IMR-90 (cell line): ENCODE results near the gene FCER1A. TPM values are rescaled to one million over a fixed set of nuclear protein-coding genes. Genes with fewer than 3 reads are reported as not detected.

Experiments used
- ATAC-seq: fragments of 200-7000 bp; cut with Tn5 transposase; 2 replicates; pipeline ENCODE4 v1.9.1; 2020; ENCODE audit warnings: low read depth, mild to moderate bottlenecking, moderate library complexity
- BruUV-seq: library from RNA; stranded (reverse); fragments of 400-500 nt; replicated peaks from 2 replicates; lab custom pipeline; 2021; lab: Mats Ljungman, UMichigan
- CTCF ChIA-PET: fragments of 300-600 bp; formaldehyde crosslinking; extraction: SDS; loops from one replicate; lab custom pipeline; 2021; ENCODE audit warnings: antibody characterized with exemption; lab: Yijun Ruan, JAX
- POLR2A ChIA-PET: fragments of 300-600 bp; sonication (Branson Sonifier 250); formaldehyde crosslinking; loops from one replicate; lab custom pipeline; 2022; ENCODE audit warnings: antibody characterized with exemption; ENCODE audit not compliant: unreplicated experiment; lab: Charles Lee
- DNase-seq: peaks from one replicate; pipeline ENCODE4 v3.0.0; 2013
- H2AFZ ChIP-seq: replicated peaks from 2 replicates; pipeline ENCODE3; 2013; ENCODE audit warnings: low read length, mild to moderate bottlenecking; ENCODE audit not compliant: poor library complexity
- H2AK5ac ChIP-seq: 2 replicates; pipeline ENCODE4 v1.6.1; 2013; ENCODE audit warnings: low read depth, low read length, inconsistent platforms
- H2AK9ac ChIP-seq: replicated peaks from 2 replicates; pipeline ENCODE3; 2013; ENCODE audit warnings: mild to moderate bottlenecking, low read depth, low read length, moderate library complexity; ENCODE audit not compliant: poor library complexity
- H2BK120ac ChIP-seq: 2 replicates; pipeline ENCODE4 v1.6.1; 2013; ENCODE audit warnings: low read depth, low read length, inconsistent platforms
- H2BK15ac ChIP-seq: 3 replicates; pipeline ENCODE4 v1.6.1; 2013; ENCODE audit warnings: low read depth, low read length, inconsistent platforms
- H2BK20ac ChIP-seq: 2 replicates; pipeline ENCODE4 v1.6.1; 2013; ENCODE audit warnings: low read depth, mild to moderate bottlenecking, inconsistent platforms, low read length, moderate library complexity
- H2BK5ac ChIP-seq: 2 replicates; pipeline ENCODE4 v1.6.1; 2013; ENCODE audit warnings: mild to moderate bottlenecking, low read depth, low read length, inconsistent platforms; ENCODE audit not compliant: poor library complexity, severe bottlenecking
- H3K14ac ChIP-seq: replicated peaks from 2 replicates; pipeline ENCODE4 v1.6.1; 2013; ENCODE audit warnings: low read depth, low read length, inconsistent platforms
- H3K18ac ChIP-seq: 2 replicates; pipeline ENCODE4 v1.6.1; 2013; ENCODE audit warnings: low read depth, low read length, control low read depth
- H3K23ac ChIP-seq: 2 replicates; pipeline ENCODE4 v1.6.1; 2013; ENCODE audit warnings: low read depth, low read length, inconsistent platforms
- H3K27ac ChIP-seq: 2 replicates; pipeline ENCODE4 v1.5.1; 2013; ENCODE audit warnings: mild to moderate bottlenecking, control low read depth, low read length; ENCODE audit not compliant: insufficient read depth
- H3K27me3 ChIP-seq: 2 replicates; pipeline ENCODE4 v1.6.1; 2013; ENCODE audit warnings: low read length; ENCODE audit not compliant: control insufficient read depth, insufficient read depth
- H3K36me3 ChIP-seq: 2 replicates; pipeline ENCODE4 v1.6.1; 2013; ENCODE audit warnings: low read length, mixed read lengths; ENCODE audit not compliant: control insufficient read depth, insufficient read depth
- H3K4ac ChIP-seq: 2 replicates; pipeline ENCODE4 v1.6.1; 2013; ENCODE audit warnings: low read depth, low read length, inconsistent platforms
- H3K4me1 ChIP-seq: 2 replicates; pipeline ENCODE4 v1.6.1; 2013; ENCODE audit warnings: low read length, mixed read lengths; ENCODE audit not compliant: control insufficient read depth, insufficient read depth
- H3K4me2 ChIP-seq: 2 replicates; pipeline ENCODE4 v1.6.1; 2013; ENCODE audit warnings: low read depth, mild to moderate bottlenecking, control low read depth, low read length, moderate library complexity
- H3K4me3 ChIP-seq: 2 replicates; pipeline ENCODE4 v1.5.1; 2013; ENCODE audit warnings: low read depth, mild to moderate bottlenecking, control low read depth, low read length, moderate library complexity; ENCODE audit not compliant: insufficient read depth
- H3K56ac ChIP-seq: 2 replicates; pipeline ENCODE4 v1.6.1; 2013; ENCODE audit warnings: low read length, inconsistent platforms; ENCODE audit not compliant: insufficient read depth; ENCODE audit errors: extremely low read depth
- H3K79me1 ChIP-seq, 2 experiments: 2 replicates each; pipeline ENCODE4 v1.6.1; 2013; ENCODE audit warnings: low read length in 2 of 2, inconsistent platforms in 1 of 2, low read depth in 1 of 2
- H3K9ac ChIP-seq: 2 replicates; pipeline ENCODE4 v1.6.1; 2013; ENCODE audit warnings: low read depth, low read length, control low read depth
- H3K9me1 ChIP-seq: 2 replicates; pipeline ENCODE4 v1.6.1; 2013; ENCODE audit warnings: low read length, inconsistent platforms; ENCODE audit not compliant: insufficient read depth
- H3K9me3 ChIP-seq: 2 replicates; pipeline ENCODE4 v1.6.1; 2013; ENCODE audit warnings: low read length; ENCODE audit not compliant: control insufficient read depth, insufficient read depth
- H4K20me1 ChIP-seq: 2 replicates; pipeline ENCODE4 v1.6.1; 2013; ENCODE audit warnings: low read length, inconsistent platforms; ENCODE audit not compliant: insufficient read depth
- H4K5ac ChIP-seq: 2 replicates; pipeline ENCODE4 v1.6.1; 2013; ENCODE audit warnings: mild to moderate bottlenecking, low read depth, low read length, control low read depth
- H4K8ac ChIP-seq, 2 experiments: 2 replicates each; pipeline ENCODE4 v1.6.1; 2013; ENCODE audit warnings: low read depth in 2 of 2, low read length in 2 of 2, control low read depth in 1 of 2, inconsistent platforms in 1 of 2
- H4K91ac ChIP-seq: 2 replicates; pipeline ENCODE4 v1.6.1; 2013; ENCODE audit warnings: low read depth, low read length, inconsistent platforms; ENCODE audit not compliant: insufficient read depth
- CEBPB ChIP-seq: IDR thresholded peaks from 2 replicates; pipeline ENCODE4 v1.6.1; 2012; ENCODE audit warnings: low read depth, low read length, improper control_type of control experiment
- CHD1 ChIP-seq: IDR thresholded peaks from 2 replicates; pipeline ENCODE4 v1.6.1; 2012; ENCODE audit warnings: low read depth, low read length, improper control_type of control experiment
- FOS ChIP-seq: fragments of 150-350 bp; IDR thresholded peaks from 2 replicates; pipeline ENCODE4 v1.6.1; 2016; ENCODE audit warnings: low read depth, low read length
- MAFK ChIP-seq: IDR thresholded peaks from 2 replicates; pipeline ENCODE4 v1.6.1; 2012; ENCODE audit warnings: low read depth, low read length, improper control_type of control experiment
- MAZ ChIP-seq: IDR thresholded peaks from 2 replicates; pipeline ENCODE4 v1.6.1; 2012; ENCODE audit warnings: low read depth, mild to moderate bottlenecking, low read length, improper control_type of control experiment, moderate library complexity, borderline replicate concordance
- NFE2L2 ChIP-seq: fragments of 150-350 bp; IDR thresholded peaks from 2 replicates; pipeline ENCODE4 v1.6.1; 2016; ENCODE audit warnings: low read depth, mild to moderate bottlenecking, low read length
- RFX5 ChIP-seq: IDR thresholded peaks from 2 replicates; pipeline ENCODE4 v1.8.0; 2012; ENCODE audit warnings: low read depth, mild to moderate bottlenecking, low read length, moderate library complexity
- SMC3 ChIP-seq: fragments of 150-350 bp; IDR thresholded peaks from 2 replicates; pipeline ENCODE4 v1.6.1; 2016; ENCODE audit warnings: low read depth, mild to moderate bottlenecking, antibody characterized with exemption, low read length, moderate library complexity
- WGBS, 2 experiments: methylation state at CpG; one replicate each; pipeline versions ENCODE4 v1.1.5 to v1.1.7; 2013; ENCODE audit warnings: missing lambda C conversion rate in 2 of 2; ENCODE audit not compliant: insufficient read length in 1 of 2; ENCODE audit errors: extremely low coverage in 2 of 2; 5-methylcytosine and 5-hydroxymethylcytosine counted together
- dilution Hi-C: fragments of 300-500 bp; cut with HindIII; formaldehyde crosslinking; loops from one replicate; pipeline ENCODE4 v1.14.3; 2018; ENCODE audit warnings: low sequenced_read_pairs; ENCODE audit not compliant: unreplicated experiment
- in situ Hi-C: fragments of 300-500 bp; cut with MboI; formaldehyde crosslinking; loops from 3 replicates; pipeline ENCODE4 v1.14.3; 2019; ENCODE audit warnings: low sequenced_read_pairs, inconsistent platforms, mixed read lengths
- intact Hi-C: fragments of 100-400 bp; cut with micrococcal nuclease; formaldehyde crosslinking; loops from 2 replicates; pipeline ENCODE4 v1.10.0; 2022
- polyA plus RNA-seq, 3 experiments: library from polyadenylated mRNA; depleted of rRNA; stranded (reverse); fragments of >200 nt; gene quantifications; 2 replicates each; pipeline ENCODE4 v1.2.3, GENCODE V29; 2012; ENCODE audit warnings: low replicate concordance in 1 of 3
- total RNA-seq: library from RNA; depleted of rRNA; stranded (reverse); fragments of >200 nt; gene quantifications from 2 replicates; pipeline ENCODE4 v1.2.3, GENCODE V29; 2012
- TF ChIP-seq, protein P1 (sequence below): conservative IDR thresholded peaks from 2 replicates; pipeline ENCODE4 v1.5.1; 2012; ENCODE audit warnings: mild to moderate bottlenecking, low read depth, low read length, improper control_type of control experiment
- TF ChIP-seq, protein P2 (sequence below): fragments of 150-350 bp; IDR thresholded peaks from 2 replicates; pipeline ENCODE4 v1.6.1; 2017; ENCODE audit warnings: mild to moderate bottlenecking, antibody characterized with exemption, low read length, low read depth
- TF ChIP-seq, protein P3 (sequence below): fragments of 150-350 bp; IDR thresholded peaks from 2 replicates; pipeline ENCODE4 v1.6.1; 2016; ENCODE audit warnings: low read depth, mild to moderate bottlenecking, low read length, moderate library complexity, borderline replicate concordance

FCER1A gene
- total and polyA plus RNA-seq, 2 of the 4 experiments (the other 2 are of a cell fraction): not detected

DNA sequence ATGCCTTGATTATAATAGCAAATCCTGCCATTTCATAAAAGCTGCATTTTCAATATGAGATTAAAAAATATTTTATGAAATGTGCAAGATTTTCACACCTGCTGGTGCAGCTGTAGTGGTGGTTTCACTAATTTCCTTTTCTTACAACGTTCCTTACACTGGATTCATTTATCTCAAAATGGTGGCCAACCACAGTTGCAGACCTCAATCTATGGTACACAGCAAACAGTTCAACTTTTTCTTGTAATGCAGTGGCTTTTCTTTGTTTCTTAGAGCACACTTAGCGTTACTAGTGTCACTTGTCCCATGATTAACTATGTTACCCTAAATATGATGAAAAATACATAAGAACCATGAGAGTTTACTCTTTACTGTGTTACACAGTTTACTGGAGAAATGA is 32.7 kb downstream of the FCER1A start:
- no peak for TF ChIP-seq SMC3
- no peak for TF ChIP-seq MAZ
- no peak for TF ChIP-seq MAFK
- no peak for TF ChIP-seq NFE2L2
- no peak for TF ChIP-seq RFX5
- TF ChIP-seq CHD1: no peak
- TF ChIP-seq FOS: no peak
- TF ChIP-seq CEBPB: no peak
- TF ChIP-seq, protein P1, sequence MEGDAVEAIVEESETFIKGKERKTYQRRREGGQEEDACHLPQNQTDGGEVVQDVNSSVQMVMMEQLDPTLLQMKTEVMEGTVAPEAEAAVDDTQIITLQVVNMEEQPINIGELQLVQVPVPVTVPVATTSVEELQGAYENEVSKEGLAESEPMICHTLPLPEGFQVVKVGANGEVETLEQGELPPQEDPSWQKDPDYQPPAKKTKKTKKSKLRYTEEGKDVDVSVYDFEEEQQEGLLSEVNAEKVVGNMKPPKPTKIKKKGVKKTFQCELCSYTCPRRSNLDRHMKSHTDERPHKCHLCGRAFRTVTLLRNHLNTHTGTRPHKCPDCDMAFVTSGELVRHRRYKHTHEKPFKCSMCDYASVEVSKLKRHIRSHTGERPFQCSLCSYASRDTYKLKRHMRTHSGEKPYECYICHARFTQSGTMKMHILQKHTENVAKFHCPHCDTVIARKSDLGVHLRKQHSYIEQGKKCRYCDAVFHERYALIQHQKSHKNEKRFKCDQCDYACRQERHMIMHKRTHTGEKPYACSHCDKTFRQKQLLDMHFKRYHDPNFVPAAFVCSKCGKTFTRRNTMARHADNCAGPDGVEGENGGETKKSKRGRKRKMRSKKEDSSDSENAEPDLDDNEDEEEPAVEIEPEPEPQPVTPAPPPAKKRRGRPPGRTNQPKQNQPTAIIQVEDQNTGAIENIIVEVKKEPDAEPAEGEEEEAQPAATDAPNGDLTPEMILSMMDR: no peak
- TF ChIP-seq, protein P2, sequence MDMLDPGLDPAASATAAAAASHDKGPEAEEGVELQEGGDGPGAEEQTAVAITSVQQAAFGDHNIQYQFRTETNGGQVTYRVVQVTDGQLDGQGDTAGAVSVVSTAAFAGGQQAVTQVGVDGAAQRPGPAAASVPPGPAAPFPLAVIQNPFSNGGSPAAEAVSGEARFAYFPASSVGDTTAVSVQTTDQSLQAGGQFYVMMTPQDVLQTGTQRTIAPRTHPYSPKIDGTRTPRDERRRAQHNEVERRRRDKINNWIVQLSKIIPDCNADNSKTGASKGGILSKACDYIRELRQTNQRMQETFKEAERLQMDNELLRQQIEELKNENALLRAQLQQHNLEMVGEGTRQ: no peak
- TF ChIP-seq, protein P3, sequence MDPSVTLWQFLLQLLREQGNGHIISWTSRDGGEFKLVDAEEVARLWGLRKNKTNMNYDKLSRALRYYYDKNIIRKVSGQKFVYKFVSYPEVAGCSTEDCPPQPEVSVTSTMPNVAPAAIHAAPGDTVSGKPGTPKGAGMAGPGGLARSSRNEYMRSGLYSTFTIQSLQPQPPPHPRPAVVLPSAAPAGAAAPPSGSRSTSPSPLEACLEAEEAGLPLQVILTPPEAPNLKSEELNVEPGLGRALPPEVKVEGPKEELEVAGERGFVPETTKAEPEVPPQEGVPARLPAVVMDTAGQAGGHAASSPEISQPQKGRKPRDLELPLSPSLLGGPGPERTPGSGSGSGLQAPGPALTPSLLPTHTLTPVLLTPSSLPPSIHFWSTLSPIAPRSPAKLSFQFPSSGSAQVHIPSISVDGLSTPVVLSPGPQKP: no peak
- Histone ChIP-seq H2AK9ac (no peak overlapping the region), H3K4me3 (no peak overlapping the region), H3K18ac (no peak overlapping the region), H3K79me1 (no peaks in the 10 kb centered on the region), H4K8ac (no peak overlapping the region), H2BK20ac (no peak overlapping the region), H4K91ac (no peak overlapping the region), H3K9ac (no peak overlapping the region), H3K4me1 (no peaks in the 10 kb centered on the region), H3K27ac (no peak overlapping the region), H4K20me1 (no peaks in the 10 kb centered on the region), H3K23ac (no peak overlapping the region), H3K27me3 (no peaks in the 10 kb centered on the region), H3K36me3 (no peaks in the 10 kb centered on the region), H3K4me2 (no peak overlapping the region), H2AFZ (no peak overlapping the region), H2BK15ac (no peak overlapping the region), H2AK5ac (no peak overlapping the region), H3K14ac (no peak overlapping the region), H3K9me3 (no peaks in the 10 kb centered on the region), H3K9me1 (no peaks in the 10 kb centered on the region), H2BK120ac (no peak overlapping the region), H3K4ac (no peak overlapping the region), H2BK5ac (no peak overlapping the region), H3K56ac (no peak overlapping the region), H4K5ac (no peak overlapping the region)
- no TSS peak for BruUV-seq
- intact Hi-C loops (no loop called here), dilution Hi-C loops (no loop called here), in situ Hi-C loops (no loop called here)
- CTCF ChIA-PET: no interaction called here
- no peak for DNase-seq
- ATAC-seq: no peak
- no CpG with 5 or more reads among the region's 2 CpGs for WGBS, 2 experiments
- POLR2A ChIA-PET: no interaction called here
